GM10266 (cell line): ENCODE results near the gene SPARC.

Experiments
- DNase-seq: peaks from one replicate; pipeline ENCODE4 v3.0.0; 2012; ENCODE audit errors: extremely low spot score
- CTCF ChIP-seq: IDR thresholded peaks from 2 replicates; pipeline ENCODE4 v1.5.1; 2012; ENCODE audit warnings: mild to moderate bottlenecking, low read depth; ENCODE audit not compliant: control insufficient read depth, insufficient read depth; ENCODE audit errors: missing control alignments

SPARC gene

GRCh38 chr5:151630088-151630487, 56.6 kb downstream of the SPARC start:
- no peak for DNase-seq
- no peak for TF ChIP-seq CTCF

- DNase-seq, result no peak
- TF ChIP-seq CTCF, result no peak
Measured at GRCh38 chr5:151628112-151628823, 58.4 kb downstream of the SPARC start.

- no peak for TF ChIP-seq CTCF
Measured at GRCh38 chr5:151627650-151628049, 59.1 kb downstream of the SPARC start.

GRCh38 chr5:151625285-151625684, 61.4 kb downstream of the SPARC start:
- no peak for DNase-seq
- TF ChIP-seq CTCF, result no peak

More at GRCh38 chr5:151627650-151628049, 59.1 kb downstream of the SPARC start:
- no peak for DNase-seq

- TF ChIP-seq CTCF, result no peak
Measured at GRCh38 chr5:151624476-151624875, 62.2 kb downstream of the SPARC start.

GRCh38 chr5:151622367-151623088, 64.2 kb downstream of the SPARC start:
- no peak for TF ChIP-seq CTCF
- no peak for DNase-seq

More at GRCh38 chr5:151624476-151624875, 62.2 kb downstream of the SPARC start:
- DNase-seq, result no peak

- TF ChIP-seq CTCF, result no peak
- DNase-seq, result no peak
Measured at GRCh38 chr5:151620461-151620840, 66.3 kb downstream of the SPARC start.
